Activated CD4-positive, alpha-beta memory T cell treated with anti-CD3 and anti-CD28 coated beads for 36 hours (primary cell): ENCODE results near the gene WDR26. TPM values are rescaled to one million over a fixed set of nuclear protein-coding genes. Genes with fewer than 3 reads are reported as not detected.

Experiments used
- CTCF ChIA-PET: fragments of 350-600 bp; sonication (Branson Sonifier 250); formaldehyde crosslinking; loops from one replicate; lab custom pipeline; 2021; ENCODE audit warnings: antibody characterized with exemption, inconsistent platforms; lab: Charles Lee
- POLR2A ChIA-PET: fragments of 350-600 bp; sonication (Branson Sonifier 250); formaldehyde crosslinking; loops from one replicate; lab custom pipeline; 2021; ENCODE audit warnings: antibody characterized with exemption; lab: Charles Lee
- DNase-seq: peaks from one replicate; pipeline ENCODE4 v3.0.0-alpha.2; 2020
- H3K27ac Mint-ChIP-seq: one replicate; pipeline ENCODE4 v1.8.0; 2021; ENCODE audit warnings: mixed read lengths
- H3K27me3 Mint-ChIP-seq: one replicate; pipeline ENCODE4 v1.8.0; 2021; ENCODE audit warnings: mixed read lengths
- H3K36me3 Mint-ChIP-seq: one replicate; pipeline ENCODE4 v1.8.0; 2021; ENCODE audit warnings: mixed read lengths
- H3K4me1 Mint-ChIP-seq: one replicate; pipeline ENCODE4 v1.8.0; 2021; ENCODE audit warnings: low read depth, mixed read lengths
- H3K4me3 Mint-ChIP-seq: one replicate; pipeline ENCODE4 v1.8.0; 2021; ENCODE audit warnings: mild to moderate bottlenecking, mixed read lengths
- H3K9me3 Mint-ChIP-seq: one replicate; pipeline ENCODE4 v1.8.0; 2021; ENCODE audit warnings: mixed read lengths
- intact Hi-C: fragments of 100-400 bp; cut with micrococcal nuclease; formaldehyde crosslinking; loops from one replicate; pipeline ENCODE4 v1.15.1; 2023
- total RNA-seq, 2 experiments: library from RNA; stranded (reverse); gene quantifications; one replicate each; pipeline ENCODE4 v1.2.3, GENCODE V29; 2021

The WDR26 gene
- total RNA-seq, 2 experiments from 2014 or later, result 69.2 to 72.2 TPM

GRCh38 chr1:224425279-224425884, 9.2 kb downstream of the WDR26 start:
- Mint-ChIP-seq H3K4me3 (no peak overlapping the region), H3K27ac (no peak overlapping the region), H3K9me3 (no peaks in the 10 kb centered on the region), H3K4me1 (peaks cover 42% of the 10 kb centered on the region), H3K27me3 (no peaks in the 10 kb centered on the region), H3K36me3 (peaks cover 41% of the 10 kb centered on the region)
- POLR2A ChIA-PET, result interaction anchor here (0.5 to 0.6 kb wide), 2 partner anchors 32 to 139 kb away, joined by 3 to 7 read pairs; no protein-coding TSS in a partner anchor
- intact Hi-C loops, result no loop called here
- DNase-seq, result no peak
- CTCF ChIA-PET, result interaction anchor here (1.1 to 1.2 kb wide), 2 partner anchors 11 to 32 kb away, joined by 3 to 5 read pairs; no protein-coding TSS in a partner anchor

DNA sequence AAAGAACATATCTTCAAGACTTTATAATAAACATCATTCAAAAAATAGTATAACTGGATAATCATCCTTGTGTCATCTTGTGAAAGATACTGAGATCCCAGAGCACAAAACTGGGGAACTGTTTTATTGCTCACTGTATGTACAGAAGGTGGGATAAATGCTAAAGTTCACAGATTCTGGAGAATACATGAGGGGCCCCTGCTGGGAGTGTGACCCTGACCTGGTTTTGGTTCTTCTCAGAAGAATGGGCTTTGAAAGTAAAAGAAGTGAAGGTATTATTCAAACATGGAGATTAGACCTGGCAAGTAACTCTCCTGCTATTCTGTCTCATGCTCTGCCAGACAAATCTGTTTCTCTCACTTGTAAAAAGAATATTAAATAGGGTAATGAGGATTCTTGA, 14.5 kb downstream of the WDR26 start:
- H3K4me3 Mint-ChIP-seq, result no peak overlapping the region
- no peak for DNase-seq
- intact Hi-C loops, result no loop called here
- peaks cover 15% of the 10 kb centered on the region for H3K4me1 Mint-ChIP-seq
- H3K9me3 Mint-ChIP-seq, result no peaks in the 10 kb centered on the region
- H3K36me3 Mint-ChIP-seq, result peaks cover 55% of the 10 kb centered on the region
- CTCF ChIA-PET, result interaction anchor here (1.4 kb wide), 1 partner anchor 12 kb away, joined by 3 read pairs; no protein-coding TSS in a partner anchor
- H3K27me3 Mint-ChIP-seq, result no peaks in the 10 kb centered on the region
- POLR2A ChIA-PET, result no interaction called here
- peak overlapping the region; percentile 10 for H3K27ac Mint-ChIP-seq

GRCh38 chr1:224411766-224412165, 22.8 kb downstream of the WDR26 start:
- peak; percentile 16 for DNase-seq
- H3K27me3 Mint-ChIP-seq, result no peaks in the 10 kb centered on the region
- POLR2A ChIA-PET, result interaction anchor here (0.7 kb wide), 1 partner anchor 24 kb away, joined by 3 read pairs; no protein-coding TSS in a partner anchor
- H3K9me3 Mint-ChIP-seq, result no peaks in the 10 kb centered on the region
- CTCF ChIA-PET, result interaction anchor here (1.3 kb wide), 1 partner anchor 46 kb away, joined by 4 read pairs; no protein-coding TSS in a partner anchor
- intact Hi-C loops, result no loop called here
- no peak overlapping the region for H3K4me3 Mint-ChIP-seq
- peaks cover 26% of the 10 kb centered on the region for H3K4me1 Mint-ChIP-seq
- H3K27ac Mint-ChIP-seq, result peak overlapping the region; percentile 33
- H3K36me3 Mint-ChIP-seq, result peaks cover 26% of the 10 kb centered on the region

DNA sequence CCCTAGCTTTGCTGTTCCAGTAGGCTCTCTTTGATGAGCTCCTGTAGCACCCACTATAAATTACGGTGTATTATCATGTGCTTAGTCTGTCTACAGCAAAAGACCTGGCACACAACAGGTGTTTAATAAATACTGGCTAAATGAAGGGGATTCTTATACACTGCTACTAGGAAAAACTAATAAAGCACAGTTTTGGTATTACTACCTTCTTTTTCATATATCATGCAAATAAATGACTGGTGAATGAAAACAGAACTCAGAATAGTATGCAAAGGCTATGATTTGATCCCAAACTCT, 26.4 kb downstream of the WDR26 start:
- H3K9me3 Mint-ChIP-seq, result no peaks in the 10 kb centered on the region
- peaks cover 34% of the 10 kb centered on the region for H3K4me1 Mint-ChIP-seq
- no peaks in the 10 kb centered on the region for H3K27me3 Mint-ChIP-seq
- no peak for DNase-seq
- peaks cover 30% of the 10 kb centered on the region for H3K36me3 Mint-ChIP-seq
- no peak overlapping the region for H3K4me3 Mint-ChIP-seq
- intact Hi-C loops, result loop anchor here (2.0 kb wide), 1 partner anchor 15 kb away; no protein-coding TSS in a partner anchor
- no peak overlapping the region for H3K27ac Mint-ChIP-seq
- ChIA-PET POLR2A (no interaction called here), CTCF (no interaction called here)

GRCh38 chr1:224407571-224408293, 26.9 kb downstream of the WDR26 start:
- DNase-seq, result no peak
- ChIA-PET POLR2A (interaction anchor here (0.6 kb wide), 1 partner anchor 172 kb away, joined by 4 read pairs; no protein-coding TSS in a partner anchor), CTCF (no interaction called here)
- H3K27me3 Mint-ChIP-seq, result no peaks in the 10 kb centered on the region
- no peak overlapping the region for H3K27ac Mint-ChIP-seq
- H3K36me3 Mint-ChIP-seq, result peaks cover 30% of the 10 kb centered on the region
- intact Hi-C loops, result loop anchor here (2.0 kb wide), 1 partner anchor 15 kb away; no protein-coding TSS in a partner anchor
- H3K9me3 Mint-ChIP-seq, result no peaks in the 10 kb centered on the region
- no peak overlapping the region for H3K4me3 Mint-ChIP-seq
- H3K4me1 Mint-ChIP-seq, result peaks cover 34% of the 10 kb centered on the region

DNA sequence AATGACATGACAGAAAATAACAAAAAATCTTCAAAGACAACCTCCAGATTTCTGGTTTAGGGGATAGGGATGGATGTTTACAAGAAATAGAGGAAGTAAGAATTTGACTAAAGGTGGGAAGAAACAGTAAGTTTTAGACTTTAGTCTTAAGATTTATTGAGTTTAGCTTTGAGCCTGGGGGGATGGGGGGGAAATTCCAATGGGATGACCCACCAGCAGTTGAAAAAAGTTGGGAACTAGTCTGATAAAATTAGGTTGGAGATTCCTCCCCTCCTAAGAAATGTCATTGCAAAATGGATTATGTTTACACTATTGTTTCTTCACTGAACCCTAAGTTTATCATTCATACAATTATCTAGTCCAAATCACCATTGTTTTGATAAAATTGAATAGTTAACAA, 28.4 kb downstream of the WDR26 start:
- Mint-ChIP-seq H3K9me3 (no peaks in the 10 kb centered on the region), H3K4me3 (no peak overlapping the region), H3K27me3 (no peaks in the 10 kb centered on the region), H3K36me3 (peaks cover 28% of the 10 kb centered on the region), H3K27ac (no peak overlapping the region), H3K4me1 (peaks cover 36% of the 10 kb centered on the region)
- no peak for DNase-seq
- POLR2A ChIA-PET, result no interaction called here
- intact Hi-C loops, result no loop called here
- CTCF ChIA-PET, result no interaction called here

DNA sequence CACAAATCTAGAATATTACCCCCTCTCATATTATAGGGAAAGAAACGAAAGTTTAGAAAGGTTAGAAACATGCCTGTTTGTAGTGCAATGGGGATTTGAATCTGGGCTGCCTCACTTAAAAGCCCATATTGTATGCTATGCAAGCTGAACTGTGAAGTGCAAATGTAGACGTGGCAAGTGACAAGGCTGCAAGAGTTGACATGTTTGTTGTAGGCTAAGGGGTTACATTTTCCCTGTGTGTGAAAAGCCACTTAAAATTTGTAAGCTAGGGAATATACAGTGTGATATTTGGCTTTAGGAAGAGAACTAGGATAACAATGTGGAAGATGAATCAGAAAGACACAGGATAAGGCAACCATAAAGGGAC, 29.0 kb downstream of the WDR26 start:
- Mint-ChIP-seq H3K36me3 (peaks cover 29% of the 10 kb centered on the region), H3K4me3 (no peak overlapping the region), H3K9me3 (no peaks in the 10 kb centered on the region), H3K27ac (peak overlapping the region; percentile 2), H3K4me1 (peaks cover 40% of the 10 kb centered on the region), H3K27me3 (no peaks in the 10 kb centered on the region)
- DNase-seq, result no peak
- intact Hi-C loops, result no loop called here
- CTCF ChIA-PET, result no interaction called here
- POLR2A ChIA-PET, result no interaction called here

DNA sequence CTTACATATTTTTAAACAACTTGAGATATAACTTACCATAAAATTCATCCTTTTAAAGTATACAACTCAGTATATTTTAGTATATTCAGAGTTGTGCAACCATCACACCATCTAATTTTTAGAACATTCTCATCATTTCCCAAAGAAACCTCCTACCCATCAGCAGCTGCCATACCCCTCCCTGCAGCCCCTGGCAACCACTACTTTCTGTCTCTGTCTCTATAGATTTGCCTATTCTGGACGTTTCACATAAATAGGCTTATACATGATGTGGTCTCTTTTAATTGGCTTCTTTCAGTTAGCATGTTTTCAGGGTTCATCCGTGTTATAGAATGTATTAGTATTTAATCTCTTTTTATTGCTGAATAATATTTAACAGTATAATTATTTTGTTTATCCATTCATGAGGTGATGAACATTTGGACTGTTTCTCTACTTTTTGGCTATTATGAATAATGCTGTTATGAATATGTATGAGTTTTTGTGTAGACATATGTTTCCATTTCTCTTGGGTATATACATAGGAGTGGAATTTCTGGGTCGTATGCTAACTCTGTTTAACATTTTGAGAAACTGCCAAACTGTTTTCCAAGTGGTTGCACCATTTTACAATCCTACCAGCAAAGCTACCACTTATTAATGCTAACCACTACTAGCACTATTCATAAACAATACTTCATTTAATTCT, 29.5 kb downstream of the WDR26 start:
- H3K9me3 Mint-ChIP-seq, result no peaks in the 10 kb centered on the region
- peaks cover 29% of the 10 kb centered on the region for H3K36me3 Mint-ChIP-seq
- H3K4me1 Mint-ChIP-seq, result peaks cover 40% of the 10 kb centered on the region
- H3K4me3 Mint-ChIP-seq, result no peak overlapping the region
- intact Hi-C loops, result no loop called here
- H3K27me3 Mint-ChIP-seq, result no peaks in the 10 kb centered on the region
- H3K27ac Mint-ChIP-seq, result no peak overlapping the region
- ChIA-PET CTCF (interaction anchor here (0.6 to 1.6 kb wide), 3 partner anchors 36 to 289 kb away, joined by 3 to 4 read pairs (median 3); no protein-coding TSS in a partner anchor), POLR2A (no interaction called here)
- DNase-seq, result no peak

DNA sequence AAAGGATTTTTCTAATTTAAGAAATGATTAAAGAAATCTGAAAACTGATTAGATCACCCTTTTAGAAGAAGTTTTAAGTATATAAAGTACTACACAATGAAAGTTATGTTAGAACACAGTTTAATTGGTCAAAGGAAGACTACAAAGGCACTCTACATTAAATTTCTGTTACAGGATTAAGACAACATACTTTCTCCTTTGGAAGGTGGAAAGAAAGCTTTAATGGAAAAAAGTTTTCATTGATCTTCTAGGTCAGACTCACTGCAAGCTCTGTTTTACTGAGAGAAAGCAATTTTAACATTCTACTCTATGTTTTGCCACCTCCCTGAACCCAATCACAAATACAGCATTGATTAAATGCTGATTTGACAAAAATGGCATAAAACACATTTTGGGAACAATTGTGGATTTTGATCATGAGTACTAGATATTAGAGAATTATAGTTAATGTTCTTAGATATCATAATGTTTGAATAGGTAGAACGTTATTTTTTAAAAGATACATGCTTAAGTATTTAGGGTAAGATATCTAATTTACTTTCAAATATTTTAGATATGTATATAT, 32.0 kb downstream of the WDR26 start:
- CTCF ChIA-PET, result no interaction called here

DNA sequence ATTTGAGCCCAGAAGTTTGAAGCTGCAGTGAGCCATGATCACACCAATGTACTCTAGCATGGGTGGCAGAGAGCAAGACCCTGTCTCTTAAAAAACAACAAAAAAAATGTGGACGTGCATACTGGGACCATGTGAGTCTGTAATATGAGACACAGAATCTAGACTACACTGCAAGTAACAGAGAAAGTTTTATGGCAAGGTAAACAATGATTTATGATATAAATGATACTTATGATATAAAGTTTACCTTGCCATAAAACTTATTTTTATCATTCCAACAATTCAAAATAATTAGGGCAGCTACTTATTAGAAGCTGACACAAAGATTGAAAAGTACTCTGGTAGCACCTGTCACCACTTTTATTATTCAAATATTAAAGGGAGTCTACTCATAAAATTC, 34.7 kb downstream of the WDR26 start:
- no peaks in the 10 kb centered on the region for H3K27me3 Mint-ChIP-seq
- H3K36me3 Mint-ChIP-seq, result peaks cover 50% of the 10 kb centered on the region
- CTCF ChIA-PET, result interaction anchor here (1.0 kb wide), 1 partner anchor 57 kb away, joined by 3 read pairs; no protein-coding TSS in a partner anchor
- H3K9me3 Mint-ChIP-seq, result no peaks in the 10 kb centered on the region
- POLR2A ChIA-PET, result no interaction called here
- no peak overlapping the region for H3K4me3 Mint-ChIP-seq
- no peak for DNase-seq
- H3K27ac Mint-ChIP-seq, result peak overlapping the region; percentile 24
- intact Hi-C loops, result no loop called here
- H3K4me1 Mint-ChIP-seq, result peaks cover 17% of the 10 kb centered on the region

More for the DNA sequence above, 32.0 kb downstream of the WDR26 start:
- H3K36me3 Mint-ChIP-seq, result peaks cover 45% of the 10 kb centered on the region
- H3K4me3 Mint-ChIP-seq, result no peak overlapping the region
- no peak overlapping the region for H3K27ac Mint-ChIP-seq
- H3K27me3 Mint-ChIP-seq, result no peaks in the 10 kb centered on the region
- DNase-seq, result no peak
- no peaks in the 10 kb centered on the region for H3K9me3 Mint-ChIP-seq
- POLR2A ChIA-PET, result no interaction called here
- H3K4me1 Mint-ChIP-seq, result peaks cover 30% of the 10 kb centered on the region
- intact Hi-C loops, result no loop called here

DNA sequence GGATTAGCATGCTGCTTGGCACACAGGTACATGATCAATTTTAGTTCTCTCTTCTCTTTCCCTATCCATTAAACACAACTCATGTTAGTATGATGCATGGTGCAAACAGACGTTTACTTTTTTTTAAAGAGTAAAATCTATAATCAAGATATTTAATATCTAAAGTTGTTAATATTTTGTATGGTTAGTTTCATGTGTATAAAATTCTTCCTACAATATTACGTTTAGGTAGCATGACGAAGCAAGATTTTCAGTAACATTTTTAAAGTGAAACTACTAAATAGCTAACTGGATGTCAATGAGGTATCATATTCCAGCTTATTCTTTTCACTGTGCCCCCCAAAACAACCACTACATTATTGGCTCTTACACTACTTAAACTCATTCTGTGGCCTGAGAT, 41.3 kb downstream of the WDR26 start:
- DNase-seq, result no peak
- CTCF ChIA-PET, result no interaction called here
- POLR2A ChIA-PET, result no interaction called here
- peaks cover 56% of the 10 kb centered on the region for H3K36me3 Mint-ChIP-seq
- no peak overlapping the region for H3K4me3 Mint-ChIP-seq
- intact Hi-C loops, result loop anchor here (5.0 kb wide), 1 partner anchor 36 kb away; the partner anchor contains the start of gene CNIH4
- H3K4me1 Mint-ChIP-seq, result peaks cover 21% of the 10 kb centered on the region
- no peak overlapping the region for H3K27ac Mint-ChIP-seq
- H3K27me3 Mint-ChIP-seq, result no peaks in the 10 kb centered on the region
- H3K9me3 Mint-ChIP-seq, result no peaks in the 10 kb centered on the region
